ENCODE data around the gene PANK2.

DNA sequence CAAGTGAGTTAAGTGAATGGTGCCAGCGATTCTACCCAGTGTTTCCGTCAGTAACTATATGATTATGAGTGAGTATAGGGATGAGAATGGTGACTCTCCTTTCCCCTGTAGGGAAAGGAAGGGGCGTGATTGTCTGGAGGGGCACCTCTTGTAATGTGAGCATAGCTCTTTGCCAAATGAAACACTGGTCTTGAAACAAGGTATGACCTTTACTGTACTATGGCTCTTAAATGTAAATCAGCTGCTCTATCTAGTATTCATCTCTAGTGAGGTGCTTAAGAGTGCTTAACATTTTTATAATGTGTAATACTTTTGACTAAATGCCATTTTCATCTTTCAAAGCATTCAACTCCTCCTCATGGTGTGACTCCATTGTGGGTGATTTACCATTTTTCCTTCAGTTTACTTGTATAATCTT lies 11.0 kb downstream of the PANK2 start:
- TF ChIP-seq, protein P1, sequence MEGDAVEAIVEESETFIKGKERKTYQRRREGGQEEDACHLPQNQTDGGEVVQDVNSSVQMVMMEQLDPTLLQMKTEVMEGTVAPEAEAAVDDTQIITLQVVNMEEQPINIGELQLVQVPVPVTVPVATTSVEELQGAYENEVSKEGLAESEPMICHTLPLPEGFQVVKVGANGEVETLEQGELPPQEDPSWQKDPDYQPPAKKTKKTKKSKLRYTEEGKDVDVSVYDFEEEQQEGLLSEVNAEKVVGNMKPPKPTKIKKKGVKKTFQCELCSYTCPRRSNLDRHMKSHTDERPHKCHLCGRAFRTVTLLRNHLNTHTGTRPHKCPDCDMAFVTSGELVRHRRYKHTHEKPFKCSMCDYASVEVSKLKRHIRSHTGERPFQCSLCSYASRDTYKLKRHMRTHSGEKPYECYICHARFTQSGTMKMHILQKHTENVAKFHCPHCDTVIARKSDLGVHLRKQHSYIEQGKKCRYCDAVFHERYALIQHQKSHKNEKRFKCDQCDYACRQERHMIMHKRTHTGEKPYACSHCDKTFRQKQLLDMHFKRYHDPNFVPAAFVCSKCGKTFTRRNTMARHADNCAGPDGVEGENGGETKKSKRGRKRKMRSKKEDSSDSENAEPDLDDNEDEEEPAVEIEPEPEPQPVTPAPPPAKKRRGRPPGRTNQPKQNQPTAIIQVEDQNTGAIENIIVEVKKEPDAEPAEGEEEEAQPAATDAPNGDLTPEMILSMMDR (IDR thresholded peaks at IDR 0.05): no peak
- TF ChIP-seq POLR2A (IDR thresholded peaks at IDR 0.05) (no peak), EP300 (IDR thresholded peaks at IDR 0.05) (no peak)

Data from upper lobe of left lung (tissue), 4 donors.